HEK293 (cell line): ENCODE results near the gene NCCRP1.
A peak's percentile ranks its signal among the peaks of the same experiment; 100 is the strongest.

Experiments used
- CTCF ChIA-PET: fragments of 350-600 bp; formaldehyde crosslinking; extraction: SDS; loops from one replicate; lab custom pipeline; 2021; ENCODE audit warnings: antibody characterized with exemption; lab: Yijun Ruan, JAX
- POLR2A ChIA-PET: fragments of 300-600 bp; formaldehyde crosslinking; extraction: SDS; loops from one replicate; lab custom pipeline; 2020; ENCODE audit warnings: antibody characterized with exemption, inconsistent platforms; lab: Yijun Ruan, JAX
- H3K27ac ChIP-seq: fragments of 200-500 bp; sonication (Bioruptor generic); 2 replicates; pipeline ENCODE4 v1.5.1; 2014; ENCODE audit warnings: low read depth, low read length, control low read depth, inconsistent platforms; ENCODE audit errors: extremely low read depth
- H3K36me3 ChIP-seq, 2 experiments: fragments of 200-500 bp in 1 of 2; sonication (Bioruptor generic) in 1 of 2; 1 replicate in 1 of 2; 2 replicates in 1 of 2; pipeline ENCODE4 v1.5.1; 2014 to 2017; ENCODE audit warnings: inconsistent platforms in 2 of 2, low read length in 2 of 2; ENCODE audit not compliant: control insufficient read depth in 2 of 2, insufficient read depth in 1 of 2
- H3K4me1 ChIP-seq: fragments of 200-500 bp; sonication (Bioruptor generic); 2 replicates; pipeline ENCODE4 v1.5.1; 2014; ENCODE audit warnings: mild to moderate bottlenecking, low read length, inconsistent platforms; ENCODE audit not compliant: control insufficient read depth, insufficient read depth
- H3K4me3 ChIP-seq: 2 replicates; pipeline ENCODE4 v1.5.1; 2011; ENCODE audit warnings: low read depth, mild to moderate bottlenecking, control low read depth, low read length, moderate library complexity
- H3K9me3 ChIP-seq: fragments of 200-500 bp; sonication (Bioruptor generic); 2 replicates; pipeline ENCODE4 v1.5.1; 2014; ENCODE audit warnings: low read depth, low read length, inconsistent platforms; ENCODE audit not compliant: control insufficient read depth, insufficient read depth
- GLIS1 ChIP-seq: fragments of 450-650 bp; formaldehyde crosslinking; IDR thresholded peaks from 2 replicates; pipeline ENCODE4 v1.5.1; 2016; ENCODE audit warnings: missing biosample characterization, missing genetic modification characterization
- KLF1 ChIP-seq: fragments of 450-650 bp; formaldehyde crosslinking; IDR thresholded peaks from 2 replicates; pipeline ENCODE4 v1.5.1; 2016; ENCODE audit warnings: missing biosample characterization, missing genetic modification characterization
- RBAK ChIP-seq: fragments of 450-650 bp; formaldehyde crosslinking; IDR thresholded peaks from 2 replicates; pipeline ENCODE4 v1.5.1; 2016; ENCODE audit warnings: missing biosample characterization, missing genetic modification characterization
- SP2 ChIP-seq: fragments of 450-650 bp; formaldehyde crosslinking; IDR thresholded peaks from 2 replicates; pipeline ENCODE4 v1.5.1; 2016; ENCODE audit warnings: missing biosample characterization, missing genetic modification characterization
- ZBTB7A ChIP-seq: fragments of 450-650 bp; formaldehyde crosslinking; IDR thresholded peaks from 2 replicates; pipeline ENCODE4 v1.5.1; 2016; ENCODE audit warnings: low read depth, missing biosample characterization, missing genetic modification characterization
- ZNF155 ChIP-seq: fragments of 450-650 bp; formaldehyde crosslinking; IDR thresholded peaks from 2 replicates; pipeline ENCODE4 v1.5.1; 2016; ENCODE audit warnings: missing biosample characterization, missing genetic modification characterization
- ZNF311 ChIP-seq: fragments of 450-650 bp; formaldehyde crosslinking; IDR thresholded peaks from 2 replicates; pipeline ENCODE4 v1.5.1; 2017; ENCODE audit warnings: missing biosample characterization, missing genetic modification characterization, borderline replicate concordance
- ZNF335 ChIP-seq: fragments of 450-650 bp; formaldehyde crosslinking; conservative IDR thresholded peaks from 2 replicates; pipeline ENCODE4 v1.5.1; 2016; ENCODE audit warnings: missing biosample characterization, missing genetic modification characterization
- ZNF521 ChIP-seq: fragments of 450-650 bp; formaldehyde crosslinking; IDR thresholded peaks from 2 replicates; pipeline ENCODE4 v1.5.1; 2017; ENCODE audit warnings: missing biosample characterization, mild to moderate bottlenecking, missing genetic modification characterization
- ZNF530 ChIP-seq: fragments of 450-650 bp; formaldehyde crosslinking; IDR thresholded peaks from 2 replicates; pipeline ENCODE4 v1.5.1; 2016; ENCODE audit warnings: low read depth, missing biosample characterization, missing genetic modification characterization
- ZNF747 ChIP-seq: fragments of 450-650 bp; formaldehyde crosslinking; IDR thresholded peaks from 2 replicates; pipeline ENCODE4 v1.5.1; 2016; ENCODE audit warnings: missing biosample characterization, missing genetic modification characterization
- ZNF785 ChIP-seq: fragments of 450-650 bp; formaldehyde crosslinking; IDR thresholded peaks from 2 replicates; pipeline ENCODE4 v1.5.1; 2016; ENCODE audit warnings: missing biosample characterization, missing genetic modification characterization
- ZSCAN16 ChIP-seq: fragments of 450-650 bp; formaldehyde crosslinking; IDR thresholded peaks from 2 replicates; pipeline ENCODE4 v1.5.1; 2016; ENCODE audit warnings: missing biosample characterization, missing genetic modification characterization
- TF ChIP-seq, protein P1 (sequence below): fragments of 450-650 bp; formaldehyde crosslinking; IDR thresholded peaks from 2 replicates; pipeline ENCODE4 v1.5.1; 2016; ENCODE audit warnings: missing biosample characterization, missing genetic modification characterization
- TF ChIP-seq, protein P2 (sequence below): fragments of 450-650 bp; formaldehyde crosslinking; optimal IDR thresholded peaks from 2 replicates; pipeline ENCODE3; 2016; ENCODE audit warnings: missing biosample characterization, mild to moderate bottlenecking, missing genetic modification characterization
- TF ChIP-seq, protein P3 (sequence below): fragments of 450-650 bp; formaldehyde crosslinking; IDR thresholded peaks from 2 replicates; pipeline ENCODE4 v1.5.1; 2016; ENCODE audit warnings: missing biosample characterization, missing genetic modification characterization
- TF ChIP-seq, protein P4 (sequence below): fragments of 450-650 bp; formaldehyde crosslinking; IDR thresholded peaks from 2 replicates; pipeline ENCODE4 v1.5.1; 2016; ENCODE audit warnings: missing biosample characterization, missing genetic modification characterization

Gene NCCRP1

DNA sequence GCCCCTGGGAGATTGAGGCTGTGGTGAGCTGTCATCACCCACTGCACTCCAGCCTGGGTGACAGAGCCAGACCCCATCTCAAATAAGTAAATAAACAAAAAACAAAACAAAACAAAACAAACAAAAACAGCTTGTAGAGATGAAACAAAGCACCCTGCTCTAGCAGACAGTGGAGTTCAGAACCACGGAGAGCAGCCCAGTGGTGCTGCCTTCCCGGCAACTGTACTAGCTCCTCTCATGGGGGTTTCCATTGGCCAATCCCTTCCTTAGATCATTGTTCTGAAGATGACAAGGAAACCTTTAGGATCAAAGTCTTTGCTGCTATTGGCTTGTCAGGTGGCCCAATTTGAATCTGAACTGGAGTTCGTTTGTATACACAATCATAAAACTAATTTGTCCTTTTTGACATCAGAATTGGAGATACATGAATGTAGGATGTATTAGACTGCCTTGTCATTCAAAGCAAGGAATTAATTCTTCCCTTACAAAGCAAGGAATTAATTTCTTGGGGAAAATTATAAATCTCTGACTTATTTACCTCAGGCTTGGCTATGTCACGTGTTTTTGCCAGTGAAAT, 27.0 kb downstream of the NCCRP1 start:
- Histone ChIP-seq H3K4me3 (no peak overlapping the region), H3K4me1 (no peaks in the 10 kb centered on the region), H3K36me3 (no peaks in the 10 kb centered on the region; a peak in 1 of 3 replicates), H3K9me3 (no peaks in the 10 kb centered on the region), H3K27ac (no peak overlapping the region)
- TF ChIP-seq ZNF335 (tag by site-specific recombination): no peak
- no peak for TF ChIP-seq SP2 (tag by site-specific recombination)
- TF ChIP-seq, protein P1, sequence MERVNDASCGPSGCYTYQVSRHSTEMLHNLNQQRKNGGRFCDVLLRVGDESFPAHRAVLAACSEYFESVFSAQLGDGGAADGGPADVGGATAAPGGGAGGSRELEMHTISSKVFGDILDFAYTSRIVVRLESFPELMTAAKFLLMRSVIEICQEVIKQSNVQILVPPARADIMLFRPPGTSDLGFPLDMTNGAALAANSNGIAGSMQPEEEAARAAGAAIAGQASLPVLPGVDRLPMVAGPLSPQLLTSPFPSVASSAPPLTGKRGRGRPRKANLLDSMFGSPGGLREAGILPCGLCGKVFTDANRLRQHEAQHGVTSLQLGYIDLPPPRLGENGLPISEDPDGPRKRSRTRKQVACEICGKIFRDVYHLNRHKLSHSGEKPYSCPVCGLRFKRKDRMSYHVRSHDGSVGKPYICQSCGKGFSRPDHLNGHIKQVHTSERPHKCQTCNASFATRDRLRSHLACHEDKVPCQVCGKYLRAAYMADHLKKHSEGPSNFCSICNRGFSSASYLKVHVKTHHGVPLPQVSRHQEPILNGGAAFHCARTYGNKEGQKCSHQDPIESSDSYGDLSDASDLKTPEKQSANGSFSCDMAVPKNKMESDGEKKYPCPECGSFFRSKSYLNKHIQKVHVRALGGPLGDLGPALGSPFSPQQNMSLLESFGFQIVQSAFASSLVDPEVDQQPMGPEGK (tag by site-specific recombination): no peak
- TF ChIP-seq, protein P2, sequence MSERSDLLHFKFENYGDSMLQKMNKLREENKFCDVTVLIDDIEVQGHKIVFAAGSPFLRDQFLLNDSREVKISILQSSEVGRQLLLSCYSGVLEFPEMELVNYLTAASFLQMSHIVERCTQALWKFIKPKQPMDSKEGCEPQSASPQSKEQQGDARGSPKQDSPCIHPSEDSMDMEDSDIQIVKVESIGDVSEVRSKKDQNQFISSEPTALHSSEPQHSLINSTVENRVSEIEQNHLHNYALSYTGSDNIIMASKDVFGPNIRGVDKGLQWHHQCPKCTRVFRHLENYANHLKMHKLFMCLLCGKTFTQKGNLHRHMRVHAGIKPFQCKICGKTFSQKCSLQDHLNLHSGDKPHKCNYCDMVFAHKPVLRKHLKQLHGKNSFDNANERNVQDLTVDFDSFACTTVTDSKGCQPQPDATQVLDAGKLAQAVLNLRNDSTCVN (tag by site-specific recombination): peak; percentile 8
- no peak for TF ChIP-seq ZNF521 (tag by site-specific recombination)
- TF ChIP-seq GLIS1: peak; percentile 46
- TF ChIP-seq ZNF311 (tag by site-specific recombination): 0 out of 2 replicates have a peak, but pooled peaks have one; percentile 40
- TF ChIP-seq ZNF155 (tag by site-specific recombination): no peak
- TF ChIP-seq RBAK (tag by site-specific recombination): no peak
- TF ChIP-seq, protein P3, sequence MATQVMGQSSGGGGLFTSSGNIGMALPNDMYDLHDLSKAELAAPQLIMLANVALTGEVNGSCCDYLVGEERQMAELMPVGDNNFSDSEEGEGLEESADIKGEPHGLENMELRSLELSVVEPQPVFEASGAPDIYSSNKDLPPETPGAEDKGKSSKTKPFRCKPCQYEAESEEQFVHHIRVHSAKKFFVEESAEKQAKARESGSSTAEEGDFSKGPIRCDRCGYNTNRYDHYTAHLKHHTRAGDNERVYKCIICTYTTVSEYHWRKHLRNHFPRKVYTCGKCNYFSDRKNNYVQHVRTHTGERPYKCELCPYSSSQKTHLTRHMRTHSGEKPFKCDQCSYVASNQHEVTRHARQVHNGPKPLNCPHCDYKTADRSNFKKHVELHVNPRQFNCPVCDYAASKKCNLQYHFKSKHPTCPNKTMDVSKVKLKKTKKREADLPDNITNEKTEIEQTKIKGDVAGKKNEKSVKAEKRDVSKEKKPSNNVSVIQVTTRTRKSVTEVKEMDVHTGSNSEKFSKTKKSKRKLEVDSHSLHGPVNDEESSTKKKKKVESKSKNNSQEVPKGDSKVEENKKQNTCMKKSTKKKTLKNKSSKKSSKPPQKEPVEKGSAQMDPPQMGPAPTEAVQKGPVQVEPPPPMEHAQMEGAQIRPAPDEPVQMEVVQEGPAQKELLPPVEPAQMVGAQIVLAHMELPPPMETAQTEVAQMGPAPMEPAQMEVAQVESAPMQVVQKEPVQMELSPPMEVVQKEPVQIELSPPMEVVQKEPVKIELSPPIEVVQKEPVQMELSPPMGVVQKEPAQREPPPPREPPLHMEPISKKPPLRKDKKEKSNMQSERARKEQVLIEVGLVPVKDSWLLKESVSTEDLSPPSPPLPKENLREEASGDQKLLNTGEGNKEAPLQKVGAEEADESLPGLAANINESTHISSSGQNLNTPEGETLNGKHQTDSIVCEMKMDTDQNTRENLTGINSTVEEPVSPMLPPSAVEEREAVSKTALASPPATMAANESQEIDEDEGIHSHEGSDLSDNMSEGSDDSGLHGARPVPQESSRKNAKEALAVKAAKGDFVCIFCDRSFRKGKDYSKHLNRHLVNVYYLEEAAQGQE (tag by site-specific recombination): peak; percentile 100
- no peak for TF ChIP-seq ZBTB7A (tag by site-specific recombination)
- no peak for TF ChIP-seq ZSCAN16 (tag by site-specific recombination)
- no peak for TF ChIP-seq ZNF785 (tag by site-specific recombination)
- TF ChIP-seq KLF1 (tag by site-specific recombination): 0 out of 2 replicates have a peak, but pooled peaks have one; percentile 13
- no peak for TF ChIP-seq ZNF747 (tag by site-specific recombination)
- ChIA-PET CTCF (interaction anchor here (0.6 to 1.7 kb wide), 3 partner anchors 11 to 101 kb away, joined by 3 to 6 read pairs (median 5); no protein-coding TSS in a partner anchor), POLR2A (interaction anchor here (0.7 kb wide), 1 partner anchor 66 kb away, joined by 3 read pairs; no protein-coding TSS in a partner anchor)

DNA sequence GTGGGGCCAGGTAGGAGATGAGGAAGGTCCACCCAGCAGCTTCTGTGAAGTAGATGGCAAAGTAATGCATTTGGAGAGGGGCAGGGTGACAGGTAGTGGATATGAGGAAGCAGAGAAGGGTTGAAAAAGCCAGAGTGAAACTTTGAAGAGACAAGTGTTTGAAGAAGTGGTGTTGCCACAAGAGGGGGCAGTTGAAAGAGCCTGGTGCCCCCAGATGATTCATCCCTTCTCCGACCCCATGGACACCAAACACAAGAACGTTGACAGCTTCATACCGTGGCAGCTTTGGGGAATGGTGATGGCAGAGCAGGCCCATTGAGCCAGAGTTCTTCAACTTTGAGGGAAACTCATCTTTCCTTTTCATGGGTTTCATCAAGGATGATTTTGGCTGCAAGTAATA, 28.1 kb downstream of the NCCRP1 start:
- no peak for TF ChIP-seq ZNF530 (tag by site-specific recombination)
- TF ChIP-seq, protein P4, sequence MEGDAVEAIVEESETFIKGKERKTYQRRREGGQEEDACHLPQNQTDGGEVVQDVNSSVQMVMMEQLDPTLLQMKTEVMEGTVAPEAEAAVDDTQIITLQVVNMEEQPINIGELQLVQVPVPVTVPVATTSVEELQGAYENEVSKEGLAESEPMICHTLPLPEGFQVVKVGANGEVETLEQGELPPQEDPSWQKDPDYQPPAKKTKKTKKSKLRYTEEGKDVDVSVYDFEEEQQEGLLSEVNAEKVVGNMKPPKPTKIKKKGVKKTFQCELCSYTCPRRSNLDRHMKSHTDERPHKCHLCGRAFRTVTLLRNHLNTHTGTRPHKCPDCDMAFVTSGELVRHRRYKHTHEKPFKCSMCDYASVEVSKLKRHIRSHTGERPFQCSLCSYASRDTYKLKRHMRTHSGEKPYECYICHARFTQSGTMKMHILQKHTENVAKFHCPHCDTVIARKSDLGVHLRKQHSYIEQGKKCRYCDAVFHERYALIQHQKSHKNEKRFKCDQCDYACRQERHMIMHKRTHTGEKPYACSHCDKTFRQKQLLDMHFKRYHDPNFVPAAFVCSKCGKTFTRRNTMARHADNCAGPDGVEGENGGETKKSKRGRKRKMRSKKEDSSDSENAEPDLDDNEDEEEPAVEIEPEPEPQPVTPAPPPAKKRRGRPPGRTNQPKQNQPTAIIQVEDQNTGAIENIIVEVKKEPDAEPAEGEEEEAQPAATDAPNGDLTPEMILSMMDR: peak; percentile 57
- H3K4me3 ChIP-seq: no peak overlapping the region
- no peaks in the 10 kb centered on the region for H3K4me1 ChIP-seq
- no peak overlapping the region for H3K27ac ChIP-seq
- CTCF ChIA-PET: interaction anchor here (0.6 to 1.7 kb wide), 9 partner anchors 9 to 981 kb away, joined by 3 to 6 read pairs (median 4); partner anchors contain the start of gene SAMD4B
- no peaks in the 10 kb centered on the region for H3K9me3 ChIP-seq
- POLR2A ChIA-PET: interaction anchor here (1.1 kb wide), 1 partner anchor 81 kb away, joined by 3 read pairs; no protein-coding TSS in a partner anchor
- H3K36me3 ChIP-seq: no peaks in the 10 kb centered on the region; a peak in 1 of 3 replicates
